PC-9 (cell line): ENCODE results near the gene CDK5RAP1. TPM values are rescaled to one million over a fixed set of nuclear protein-coding genes. Genes with fewer than 3 reads are reported as not detected.

Experiments used
- BruUV-seq: library from RNA; stranded (reverse); fragments of 400-500 nt; replicated peaks from 2 replicates; lab custom pipeline; 2021; lab: Mats Ljungman, UMichigan
- CTCF ChIA-PET: fragments of 300-600 bp; sonication (Branson Sonifier 250); formaldehyde crosslinking; loops from one replicate; lab custom pipeline; 2022; ENCODE audit warnings: antibody characterized with exemption; lab: Charles Lee
- POLR2A ChIA-PET: fragments of 300-600 bp; sonication (Branson Sonifier 250); formaldehyde crosslinking; loops from one replicate; lab custom pipeline; 2022; ENCODE audit warnings: antibody characterized with exemption; ENCODE audit not compliant: unreplicated experiment; lab: Charles Lee
- DNase-seq, 2 experiments: peaks; one replicate each; pipeline versions ENCODE4 v3.0.0 to v3.0.0-alpha.2; 2015 to 2022; ENCODE audit warnings: mixed read lengths in 1 of 2
- H2AFZ ChIP-seq: fragments of 200-600 bp; sonication (generic); 2 replicates; pipeline ENCODE4 v1.8.1; 2017; ENCODE audit warnings: antibody characterized with exemption
- H3F3A ChIP-seq: fragments of 200-600 bp; sonication (generic); 2 replicates; pipeline ENCODE4 v1.8.1; 2017; ENCODE audit warnings: antibody characterized with exemption, mild to moderate bottlenecking, low read depth; ENCODE audit not compliant: insufficient read depth
- H3K27ac ChIP-seq: fragments of 200-600 bp; sonication (generic); 2 replicates; pipeline ENCODE4 v1.6.1; 2016; ENCODE audit warnings: mixed run types
- H3K27me3 ChIP-seq: fragments of 200-600 bp; sonication (generic); 2 replicates; pipeline ENCODE4 v1.6.1; 2016; ENCODE audit warnings: low read depth, mixed run types; ENCODE audit not compliant: insufficient read depth
- H3K36me3 ChIP-seq: fragments of 200-600 bp; sonication (generic); 2 replicates; pipeline ENCODE4 v1.6.1; 2016; ENCODE audit warnings: low read depth, mixed run types
- H3K4me1 ChIP-seq: fragments of 200-600 bp; sonication (generic); replicated peaks from 2 replicates; pipeline ENCODE4 v1.6.1; 2016; ENCODE audit warnings: mixed run types; ENCODE audit not compliant: insufficient read depth
- H3K4me2 ChIP-seq: fragments of 200-600 bp; sonication (generic); 2 replicates; pipeline ENCODE4 v1.6.1; 2017; ENCODE audit warnings: mixed run types
- H3K4me3 ChIP-seq: fragments of 200-600 bp; sonication (generic); 2 replicates; pipeline ENCODE4 v1.6.1; 2016; ENCODE audit warnings: mixed run types
- H3K79me2 ChIP-seq: fragments of 200-600 bp; sonication (generic); 2 replicates; pipeline ENCODE4 v1.6.1; 2017; ENCODE audit warnings: low read depth, mixed run types
- H3K9me2 ChIP-seq: fragments of 200-600 bp; sonication (generic); 2 replicates; pipeline ENCODE4 v1.8.1; 2017; ENCODE audit warnings: mild to moderate bottlenecking; ENCODE audit not compliant: insufficient read depth
- H3K9me3 ChIP-seq: fragments of 200-600 bp; sonication (generic); 2 replicates; pipeline ENCODE4 v1.8.1; 2016; ENCODE audit warnings: low read depth; ENCODE audit not compliant: insufficient read depth
- H4K20me1 ChIP-seq: fragments of 200-600 bp; sonication (generic); 2 replicates; pipeline ENCODE4 v1.8.1; 2017; ENCODE audit not compliant: insufficient read depth
- CTCF ChIP-seq: fragments of 200-600 bp; sonication (generic); conservative IDR thresholded peaks from 2 replicates; pipeline ENCODE4 v1.6.1; 2017; ENCODE audit warnings: mixed run types, antibody characterized with exemption, mild to moderate bottlenecking, moderate library complexity
- EZH2 ChIP-seq: fragments of 200-600 bp; sonication (generic); IDR thresholded peaks from 2 replicates; pipeline ENCODE4 v1.8.0; 2017; ENCODE audit warnings: antibody characterized with exemption, low read depth
- intact Hi-C: fragments of 100-400 bp; cut with micrococcal nuclease; formaldehyde crosslinking; loops from one replicate; pipeline ENCODE4 v1.10.0; 2022; ENCODE audit not compliant: unreplicated experiment
- total RNA-seq: library from RNA; stranded (reverse); gene quantifications from 2 replicates; pipeline ENCODE4 v1.2.3, GENCODE V29; 2021

The CDK5RAP1 gene
- total RNA-seq, 1 experiment from 2014 or later: 45.3 TPM

DNA sequence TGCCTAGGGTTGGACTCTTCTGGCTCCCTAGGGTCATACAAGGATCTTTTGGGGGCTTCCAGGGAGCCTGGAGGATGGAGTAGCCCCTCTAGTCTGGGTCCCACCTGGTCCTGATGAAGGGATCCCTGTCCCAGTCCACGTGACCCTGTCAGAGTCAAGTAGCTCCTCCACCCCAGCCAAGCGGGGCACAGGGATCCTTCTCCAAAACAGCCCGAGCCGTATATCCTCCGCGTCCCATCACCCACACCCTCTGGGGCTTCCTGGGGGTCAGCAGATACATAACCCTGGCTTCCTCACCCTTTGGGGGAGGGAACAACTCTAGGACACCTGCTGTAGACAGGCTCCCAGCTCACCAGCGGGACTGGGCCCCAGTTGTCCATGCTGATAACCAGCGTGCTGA lies 90.3 kb downstream of the CDK5RAP1 start:
- Histone ChIP-seq H3K4me3 (no peak overlapping the region), H2AFZ (no peak overlapping the region), H3K9me3 (no peaks in the 10 kb centered on the region), H3K27ac (no peak overlapping the region), H3K9me2 (no peaks in the 10 kb centered on the region), H3K27me3 (no peaks in the 10 kb centered on the region; the same call in 1 of the 2 replicates), H3K79me2 (no peaks in the 10 kb centered on the region), H4K20me1 (no peaks in the 10 kb centered on the region), H3F3A (peaks cover 8% of the 10 kb centered on the region; the same call in 1 of the 2 replicates), H3K36me3 (no peaks in the 10 kb centered on the region), H3K4me2 (no peak overlapping the region), H3K4me1 (no peaks in the 10 kb centered on the region; the same call in 1 of the 2 replicates)
- CTCF ChIA-PET: no interaction called here
- TF ChIP-seq CTCF (no peak), EZH2 (no peak)
- POLR2A ChIA-PET: no interaction called here
- intact Hi-C loops: no loop called here
- BruUV-seq: no TSS peak
- no peak for DNase-seq

DNA sequence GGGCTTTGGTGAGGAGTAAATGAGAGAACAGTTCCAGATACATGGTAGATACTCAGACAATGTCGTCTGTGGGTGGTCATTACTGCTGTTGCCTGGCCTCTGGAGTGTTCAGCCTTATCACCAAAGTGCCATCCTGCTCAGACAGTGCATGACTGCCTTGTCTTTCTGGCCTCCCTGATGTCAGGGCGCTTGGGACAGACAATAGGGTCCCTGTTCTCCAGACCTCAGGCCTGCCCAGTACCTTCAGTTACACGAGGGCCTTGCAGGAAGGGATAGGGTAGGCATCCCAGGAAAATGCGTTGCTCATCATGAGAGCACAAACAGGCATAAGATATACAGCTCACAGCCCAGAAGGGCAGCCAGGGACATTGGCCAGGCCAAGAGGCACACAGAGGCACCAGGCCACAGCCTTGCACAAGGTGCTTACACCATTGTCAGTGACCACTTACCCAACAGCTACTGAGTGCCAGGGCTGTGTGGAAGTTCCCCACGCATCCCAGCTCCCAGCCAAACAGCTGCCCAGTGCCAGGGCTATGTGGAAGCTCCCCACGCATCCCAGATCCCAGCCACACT lies 90.9 kb downstream of the CDK5RAP1 start:
- H3K4me1 ChIP-seq: peaks cover 4% of the 10 kb centered on the region

DNA sequence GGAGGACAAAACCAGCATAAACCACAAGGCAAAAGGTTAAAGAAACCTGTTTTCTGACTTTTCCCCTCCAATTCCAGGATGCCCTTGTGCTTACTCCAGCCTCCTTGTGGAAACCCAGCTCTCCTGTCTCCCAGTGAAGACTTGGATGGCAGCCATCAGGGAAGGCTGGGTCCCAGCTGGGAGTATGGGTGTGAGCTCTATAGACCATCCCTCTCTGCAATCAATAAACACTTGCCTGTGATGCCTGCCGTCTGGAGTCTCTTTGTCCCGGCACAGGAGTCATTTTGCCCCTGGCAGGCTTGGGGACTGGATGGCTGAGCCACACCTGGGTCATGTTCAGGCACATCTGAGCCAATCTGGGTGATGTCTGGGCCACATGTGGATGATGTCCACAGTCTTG lies 91.7 kb downstream of the CDK5RAP1 start:
- H2AFZ ChIP-seq: no peak overlapping the region
- no peaks in the 10 kb centered on the region for H3K36me3 ChIP-seq
- H3K9me2 ChIP-seq: no peaks in the 10 kb centered on the region
- ChIA-PET CTCF (no interaction called here), POLR2A (no interaction called here)
- no peaks in the 10 kb centered on the region for H3K9me3 ChIP-seq
- no TSS peak for BruUV-seq
- peaks cover 13% of the 10 kb centered on the region; the same call in 1 of the 2 replicates for H3F3A ChIP-seq
- H3K4me1 ChIP-seq: peaks cover 5% of the 10 kb centered on the region
- no peak overlapping the region for H3K27ac ChIP-seq
- H3K27me3 ChIP-seq: no peaks in the 10 kb centered on the region; the same call in 1 of the 2 replicates
- peak in 1 of 2 experiments; percentile 33 for DNase-seq
- no peak for TF ChIP-seq EZH2
- no peak overlapping the region for H3K4me2 ChIP-seq
- no peak overlapping the region for H3K4me3 ChIP-seq
- H3K79me2 ChIP-seq: no peaks in the 10 kb centered on the region
- H4K20me1 ChIP-seq: no peaks in the 10 kb centered on the region
- intact Hi-C loops: no loop called here

More for the DNA sequence above, 90.9 kb downstream of the CDK5RAP1 start:
- intact Hi-C loops: no loop called here
- TF ChIP-seq EZH2 (no peak), CTCF (no peak)
- Histone ChIP-seq H3F3A (peaks cover 9% of the 10 kb centered on the region; the same call in 1 of the 2 replicates), H3K4me2 (no peak overlapping the region), H3K36me3 (no peaks in the 10 kb centered on the region), H3K9me3 (no peaks in the 10 kb centered on the region), H3K4me3 (no peak overlapping the region), H3K27me3 (no peaks in the 10 kb centered on the region; the same call in 1 of the 2 replicates), H3K9me2 (no peaks in the 10 kb centered on the region), H4K20me1 (no peaks in the 10 kb centered on the region), H2AFZ (no peak overlapping the region), H3K27ac (no peak overlapping the region), H3K79me2 (no peaks in the 10 kb centered on the region)
- BruUV-seq: no TSS peak
- no peak for DNase-seq
- CTCF ChIA-PET: no interaction called here
- POLR2A ChIA-PET: no interaction called here

Other genes with a start within 250 kb of the CDK5RAP1 start
- not detected in 2 replicates for gene BPIFA2, start 233.4 kb downstream of the CDK5RAP1 start, total RNA-seq
- not detected in 2 replicates for gene BPIFA3, start 184.2 kb downstream of the CDK5RAP1 start, total RNA-seq
- gene BPIFA1, start 165.5 kb downstream of the CDK5RAP1 start, total RNA-seq: not detected in 2 replicates
- gene BPIFB1, start 118.3 kb downstream of the CDK5RAP1 start, total RNA-seq: not detected in 2 replicates
- gene SNTA1, start 42.2 kb upstream of the CDK5RAP1 start, total RNA-seq: 7.6 and 10.1 TPM in 2 replicates
- 20.0 and 22.7 TPM in 2 replicates for gene CBFA2T2, start 88.6 kb upstream of the CDK5RAP1 start, total RNA-seq